GM19351 (cell line): ENCODE results near the gene RGR.
A peak's percentile ranks its signal among the peaks of the same experiment; 100 is the strongest.

ENCODE experiments used
- ATAC-seq: cut with Tn5 transposase; IDR thresholded peaks from one replicate; pipeline ENCODE4 v1.9.1; 2021; ENCODE audit warnings: mild to moderate bottlenecking, moderate library complexity; ENCODE audit not compliant: unreplicated experiment

RGR gene, protein sequence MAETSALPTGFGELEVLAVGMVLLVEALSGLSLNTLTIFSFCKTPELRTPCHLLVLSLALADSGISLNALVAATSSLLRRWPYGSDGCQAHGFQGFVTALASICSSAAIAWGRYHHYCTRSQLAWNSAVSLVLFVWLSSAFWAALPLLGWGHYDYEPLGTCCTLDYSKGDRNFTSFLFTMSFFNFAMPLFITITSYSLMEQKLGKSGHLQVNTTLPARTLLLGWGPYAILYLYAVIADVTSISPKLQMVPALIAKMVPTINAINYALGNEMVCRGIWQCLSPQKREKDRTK

DNA sequence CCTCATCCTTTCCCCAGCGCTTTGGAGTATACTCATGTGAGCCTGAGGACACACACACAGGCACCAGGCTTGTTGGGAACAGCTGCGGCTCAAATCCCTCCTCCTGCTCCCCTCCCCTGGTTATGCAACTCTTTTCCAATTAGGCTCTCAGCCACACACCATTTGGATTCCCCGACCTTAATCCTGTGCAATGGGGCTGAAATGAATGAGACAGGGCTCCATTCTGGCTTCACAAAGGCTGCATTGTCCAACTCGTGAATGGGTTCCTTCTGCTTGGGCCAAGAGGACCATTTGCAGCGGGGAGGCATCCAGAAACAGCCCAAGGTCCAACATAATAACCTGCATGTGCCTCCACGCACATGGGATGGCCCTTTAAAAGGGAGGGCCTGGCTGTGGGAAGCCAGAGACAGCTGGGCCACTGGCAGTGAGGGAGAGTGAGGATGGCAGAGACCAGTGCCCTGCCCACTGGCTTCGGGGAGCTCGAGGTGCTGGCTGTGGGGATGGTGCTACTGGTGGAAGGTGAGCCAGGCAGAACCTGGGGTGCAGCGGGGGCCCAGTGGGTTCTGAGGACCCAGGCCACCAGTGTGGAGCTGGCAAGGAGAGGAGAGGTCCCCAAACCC, at the start of gene RGR:
Gene RGR (plus strand): TSS at position 403 of the 620 bp plus-strand sequence. CDS start 38 bp downstream, at position 441.
- ATAC-seq, result no peak

DNA sequence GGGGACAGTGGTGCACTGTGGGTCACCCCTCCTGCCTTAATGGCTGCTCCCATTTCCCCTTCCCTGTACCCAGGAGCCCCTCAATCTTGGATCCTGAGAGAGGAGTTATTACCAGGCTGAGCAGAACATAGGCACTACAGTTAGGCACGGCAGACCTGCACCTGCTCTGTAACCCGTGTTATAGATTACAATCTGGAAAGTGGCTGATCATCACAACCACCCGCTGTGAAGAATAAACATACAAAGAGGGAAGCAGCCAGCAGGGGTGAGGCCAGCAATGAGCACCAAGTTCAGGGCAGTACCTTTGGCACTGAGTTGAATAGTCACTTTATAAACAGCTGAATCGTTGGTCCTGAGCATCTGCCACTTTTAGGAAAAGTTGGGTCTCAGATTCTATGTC, 48.8 kb upstream of the RGR start:
- no peak for ATAC-seq

DNA sequence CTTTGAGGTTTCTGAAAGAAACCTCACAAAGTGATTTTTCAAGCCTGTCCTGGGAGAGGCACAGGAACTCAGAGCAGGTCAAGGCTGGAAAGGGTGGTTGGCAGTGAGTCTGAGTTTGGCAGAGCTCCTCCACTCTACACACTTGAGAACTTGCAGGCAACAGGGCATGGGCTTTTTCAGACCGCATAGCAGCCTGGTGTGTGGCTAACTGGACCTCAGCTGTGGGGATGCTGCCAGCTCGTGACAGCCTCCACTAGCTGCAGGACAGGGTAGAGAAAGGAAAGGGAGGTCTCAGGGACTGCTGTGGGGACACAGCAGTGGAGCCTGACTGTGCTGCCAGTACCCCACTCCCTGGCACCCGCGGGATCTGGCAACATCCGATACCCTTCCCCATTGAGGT, 47.9 kb upstream of the RGR start:
- ATAC-seq, result no peak

DNA sequence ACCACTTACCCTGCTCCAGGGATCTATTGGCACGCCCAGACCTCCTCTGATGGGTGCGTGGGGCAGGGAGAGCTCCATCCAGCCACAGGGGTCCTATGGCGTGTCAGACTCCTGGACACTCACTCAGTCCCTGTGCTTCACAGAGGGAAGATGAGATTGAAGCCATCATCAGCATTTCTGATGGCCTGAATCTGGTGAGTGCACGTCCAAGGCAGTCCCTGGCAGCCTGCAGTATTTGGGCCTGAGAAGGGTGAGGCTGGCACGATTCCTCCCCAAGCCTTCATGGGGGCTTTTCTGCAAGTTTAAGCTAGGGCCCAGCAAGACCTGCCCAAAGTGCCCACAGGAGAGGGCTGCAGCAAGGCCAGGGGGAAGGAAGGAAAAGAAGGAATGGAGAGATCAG, 47.2 kb upstream of the RGR start:
- no peak for ATAC-seq

DNA sequence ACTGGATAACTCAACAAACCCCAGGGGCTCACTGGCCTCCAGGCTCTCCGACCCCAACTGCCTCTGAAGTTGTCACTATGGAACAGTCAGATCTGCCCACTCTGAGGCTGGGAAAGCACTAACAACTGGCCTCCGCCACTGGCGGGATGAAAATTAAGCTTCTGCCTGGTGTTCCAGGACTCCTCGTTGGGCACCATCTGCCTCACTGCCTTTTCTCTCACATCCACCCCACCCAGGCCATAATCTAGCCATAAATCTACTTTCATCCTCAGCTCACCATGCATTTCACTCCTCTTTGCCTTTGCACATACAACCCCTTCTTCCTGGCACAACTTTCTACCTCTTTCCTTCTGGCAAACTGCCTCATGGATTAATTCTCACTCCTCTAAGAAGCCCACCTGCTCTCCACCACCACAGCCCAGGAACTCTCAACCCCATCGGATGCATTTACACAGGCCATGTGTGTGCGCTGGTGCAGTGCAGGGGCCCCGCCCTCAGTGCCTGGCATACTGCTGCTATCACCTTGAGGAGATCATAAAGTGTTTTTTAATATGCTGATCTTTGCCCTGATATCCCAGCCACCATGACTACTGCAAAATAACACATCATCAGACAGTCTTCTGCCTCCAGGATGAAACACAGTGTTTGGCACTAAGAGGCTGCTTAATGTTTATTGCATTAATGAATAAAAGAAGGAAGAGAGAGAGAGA, 46.5 kb upstream of the RGR start:
- no peak for ATAC-seq

DNA sequence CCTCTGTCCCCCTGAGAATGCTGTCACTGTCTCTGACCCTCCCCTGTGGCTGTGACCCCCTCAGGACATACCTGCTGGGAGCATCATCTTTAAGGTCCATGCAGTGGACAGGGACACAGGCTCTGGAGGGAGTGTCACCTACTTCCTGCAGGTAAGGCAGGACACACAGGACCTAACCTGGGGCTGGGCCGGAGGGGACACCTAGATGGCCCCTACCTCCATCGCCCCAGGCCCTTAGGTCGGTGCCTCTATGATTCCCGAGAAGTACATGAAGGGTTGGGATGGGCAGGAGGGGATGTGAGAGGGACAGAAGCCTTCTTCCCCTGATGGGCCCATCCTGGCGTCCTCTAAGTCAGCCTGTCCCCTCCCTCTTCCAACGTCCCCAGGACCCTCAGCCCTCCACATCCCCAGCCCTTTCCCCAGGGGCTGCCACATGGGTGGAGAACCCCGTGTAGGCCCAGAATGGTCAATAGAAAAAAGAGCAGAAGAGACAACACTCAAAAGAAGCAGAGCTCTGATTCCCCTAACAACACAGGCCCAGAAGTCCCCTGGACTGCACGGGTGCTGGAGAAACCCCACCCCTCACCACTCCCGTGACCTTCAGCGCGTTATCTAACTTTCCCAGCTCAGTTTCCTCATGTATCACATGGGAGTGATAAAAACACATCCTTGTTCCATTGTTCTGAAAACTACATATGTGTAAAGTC, 44.2 kb upstream of the RGR start:
- no peak for ATAC-seq

DNA sequence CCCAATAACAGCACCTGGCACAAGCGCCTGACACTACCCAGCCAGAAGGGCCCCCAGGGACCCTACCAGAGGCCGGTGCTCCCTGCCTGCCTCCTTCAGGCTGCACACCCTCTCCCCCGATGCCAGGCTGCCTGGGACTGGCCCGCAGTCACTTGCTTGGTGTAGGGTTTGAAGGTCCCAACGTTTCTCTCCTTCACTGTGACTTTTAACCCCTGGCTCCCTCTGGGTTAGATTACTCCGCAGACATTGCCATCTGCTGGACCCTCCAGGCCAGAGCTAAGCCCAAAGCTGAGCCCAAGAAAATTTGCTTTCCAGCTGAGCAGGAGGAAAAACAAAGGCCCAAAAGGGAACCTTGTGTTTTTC, 43.6 kb upstream of the RGR start:
- no peak for ATAC-seq

DNA sequence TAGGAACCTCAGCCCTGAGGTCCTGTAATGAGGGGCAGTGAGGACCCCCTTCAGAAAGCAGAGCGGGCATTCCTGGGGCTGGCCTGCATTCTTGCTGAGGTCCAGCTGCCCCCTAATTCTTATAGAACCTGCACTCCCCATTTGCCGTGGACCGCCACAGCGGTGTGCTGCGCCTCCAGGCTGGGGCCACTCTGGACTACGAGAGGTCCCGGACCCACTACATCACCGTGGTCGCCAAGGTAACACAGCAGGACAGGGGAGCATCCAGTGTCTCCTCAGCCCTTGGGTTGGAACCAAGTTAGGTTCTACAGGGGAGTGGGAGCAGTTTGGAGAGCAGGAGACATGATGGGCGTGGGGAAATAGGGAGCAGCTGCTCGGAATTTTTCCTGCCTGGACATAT, 43.2 kb upstream of the RGR start:
- ATAC-seq, result no peak

DNA sequence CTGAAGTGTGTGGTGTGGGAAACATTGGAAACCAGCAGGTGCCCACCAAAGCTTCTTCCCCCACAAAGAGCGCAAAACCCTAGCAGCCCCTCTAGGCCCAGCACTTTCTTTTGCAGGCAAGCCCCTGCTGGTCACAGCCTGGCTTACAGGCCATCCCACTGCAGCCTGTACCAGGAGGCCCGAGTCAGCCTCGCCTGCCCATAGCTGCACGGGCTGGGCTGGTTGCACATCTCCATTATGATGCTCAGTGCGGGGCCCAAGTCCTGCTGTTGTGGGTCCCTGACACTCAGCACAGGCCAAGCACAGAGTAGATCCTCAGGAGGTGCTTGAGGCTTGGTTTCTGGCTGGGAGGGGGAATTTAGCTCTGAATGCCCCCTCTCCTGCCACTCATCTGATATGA, 42.5 kb upstream of the RGR start:
- ATAC-seq, result no peak

DNA sequence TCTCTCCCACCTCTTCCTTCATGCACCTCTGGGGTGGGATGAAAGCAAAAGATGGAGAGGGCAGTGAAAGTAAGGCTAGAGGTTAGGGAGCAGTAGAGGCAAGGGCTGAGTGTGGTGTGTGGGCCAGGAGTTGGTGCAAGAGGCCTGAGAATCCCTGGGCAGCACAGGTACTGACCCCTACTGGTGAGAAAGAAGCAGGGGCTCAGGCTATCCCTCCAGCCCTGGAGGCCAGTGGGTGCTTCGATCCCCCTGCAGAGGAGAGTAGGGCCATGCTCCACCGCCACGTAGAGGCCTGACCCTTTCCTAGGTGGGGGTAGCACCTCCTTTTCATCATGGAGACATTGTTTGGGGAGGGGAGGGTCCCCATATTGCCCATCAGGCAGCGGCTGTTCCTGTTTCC, 40.7 kb upstream of the RGR start:
- ATAC-seq, result peak; percentile 79

DNA sequence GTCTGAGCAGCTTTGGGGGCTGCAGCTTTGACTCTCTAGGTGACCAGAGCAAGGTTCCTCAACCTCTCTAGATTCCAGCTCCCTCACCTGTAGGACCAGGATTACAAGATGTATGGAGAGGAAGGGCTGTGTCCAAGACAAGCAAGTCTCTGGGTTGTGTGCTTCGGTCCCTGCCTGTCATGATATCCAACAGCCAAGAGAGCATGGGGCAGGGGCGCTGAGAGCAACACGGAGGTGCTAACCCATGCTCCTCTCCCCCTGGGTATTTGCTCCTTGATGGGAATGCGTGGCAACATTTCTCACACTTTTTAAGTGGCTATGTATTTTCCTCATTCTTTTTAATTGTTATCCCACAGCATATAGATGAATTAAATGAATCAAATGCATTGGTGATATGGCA, 40.2 kb upstream of the RGR start:
- no peak for ATAC-seq

DNA sequence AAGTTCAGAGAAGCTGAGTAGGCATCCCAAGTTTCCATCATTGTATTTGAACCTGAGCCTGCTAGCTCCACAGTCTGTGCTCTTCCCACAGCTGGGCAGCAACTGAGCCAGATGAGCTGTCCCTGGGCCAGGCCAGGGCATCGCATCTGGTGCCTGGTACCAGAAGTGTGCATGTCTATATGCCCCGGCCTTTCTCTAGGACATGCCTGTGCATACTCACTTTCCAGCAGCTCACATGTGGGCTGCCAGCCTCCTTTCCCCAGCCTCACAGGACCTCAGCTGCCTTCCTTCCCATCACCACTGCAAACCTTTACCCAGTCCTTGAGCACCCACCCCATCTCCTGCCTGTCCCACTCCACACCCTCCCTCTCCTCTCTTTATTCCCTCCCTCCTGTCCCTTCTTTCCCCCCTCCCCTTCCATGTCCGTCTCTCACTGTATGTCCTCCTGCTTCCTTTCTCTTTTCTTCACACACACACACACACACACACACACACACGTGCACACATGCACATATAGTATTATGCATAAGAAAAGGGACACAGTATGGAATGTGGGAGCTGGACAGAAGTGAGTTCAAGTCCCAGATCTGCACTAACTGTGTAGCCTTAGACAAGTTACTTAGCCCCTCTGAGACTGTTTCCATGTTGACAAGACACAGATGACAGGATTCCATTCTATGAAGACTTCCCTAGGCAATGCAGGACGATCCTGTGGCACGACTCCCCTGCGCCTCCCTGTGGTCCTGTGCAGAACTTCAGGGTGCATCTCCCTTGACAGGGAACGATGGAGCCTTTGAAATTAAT, 39.6 kb upstream of the RGR start:
- ATAC-seq, result peak; percentile 76

DNA sequence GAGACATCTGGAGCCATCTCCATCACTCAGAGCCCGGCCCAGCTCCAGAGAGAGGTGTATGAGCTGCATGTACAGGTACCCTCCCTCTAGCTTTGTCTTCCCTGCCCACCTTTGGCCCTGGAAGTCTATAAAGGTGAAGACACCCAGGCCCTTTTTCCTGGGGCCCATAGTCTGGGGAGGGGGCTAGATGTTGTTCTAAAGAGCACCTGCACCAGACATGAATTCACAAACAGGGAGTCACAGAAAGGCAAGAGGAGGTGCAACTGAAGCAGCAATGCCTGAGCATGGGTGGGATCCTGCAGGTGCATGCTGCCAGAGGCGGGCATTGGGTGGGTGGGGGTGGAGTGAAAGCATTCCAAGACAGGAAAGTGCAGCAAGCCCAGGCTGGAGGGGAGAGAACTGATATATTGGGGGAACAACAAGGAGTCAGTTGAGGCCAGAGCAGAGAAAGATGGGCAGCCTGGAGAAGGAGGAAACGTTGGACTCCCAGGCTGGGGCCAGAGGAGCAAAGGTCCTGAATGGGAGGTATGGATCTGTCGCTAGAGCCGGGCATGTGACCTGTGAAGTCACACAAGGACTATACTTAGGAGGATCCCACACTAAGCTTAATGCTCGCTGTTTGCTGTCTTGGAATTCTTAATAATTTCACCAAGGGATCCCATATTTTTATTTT, 38.9 kb upstream of the RGR start:
- no peak for ATAC-seq

DNA sequence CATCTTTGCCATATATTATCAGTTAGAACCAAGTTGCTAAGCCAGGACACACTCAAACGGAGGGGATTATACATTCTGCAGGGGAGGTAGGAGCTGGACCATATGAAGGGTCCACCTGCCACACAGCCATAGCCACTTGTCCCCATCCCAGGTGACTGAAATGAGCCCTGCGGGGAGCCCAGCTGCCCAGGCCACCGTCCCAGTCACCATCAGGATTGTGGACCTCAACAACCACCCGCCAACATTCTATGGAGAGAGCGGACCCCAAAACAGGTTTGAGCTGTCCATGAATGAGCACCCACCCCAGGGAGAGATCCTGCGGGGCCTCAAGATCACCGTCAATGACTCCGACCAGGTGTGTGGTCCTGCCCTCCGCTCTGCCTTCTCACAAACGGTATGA, 36.8 kb upstream of the RGR start:
- ATAC-seq, result no peak

DNA sequence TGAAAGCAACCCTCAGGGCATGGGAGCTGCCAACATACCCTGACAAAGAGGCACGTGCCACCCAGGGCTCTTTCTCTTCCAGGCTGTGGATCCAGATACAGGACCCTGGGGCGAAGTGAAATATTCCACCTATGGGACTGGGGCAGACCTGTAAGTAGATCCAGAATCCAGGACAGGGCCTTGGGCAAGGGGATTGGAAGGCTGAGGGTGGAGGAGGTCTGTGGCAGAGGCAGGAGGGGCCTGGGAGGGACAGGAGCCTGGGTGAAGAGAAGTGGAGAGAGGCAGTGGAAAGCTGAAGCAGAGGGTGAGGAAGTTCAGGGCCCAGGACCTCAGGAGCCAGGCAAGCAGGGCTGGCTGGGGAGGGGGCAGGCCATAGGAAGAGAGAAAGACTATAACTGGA, 33.3 kb upstream of the RGR start:
- no peak for ATAC-seq

DNA sequence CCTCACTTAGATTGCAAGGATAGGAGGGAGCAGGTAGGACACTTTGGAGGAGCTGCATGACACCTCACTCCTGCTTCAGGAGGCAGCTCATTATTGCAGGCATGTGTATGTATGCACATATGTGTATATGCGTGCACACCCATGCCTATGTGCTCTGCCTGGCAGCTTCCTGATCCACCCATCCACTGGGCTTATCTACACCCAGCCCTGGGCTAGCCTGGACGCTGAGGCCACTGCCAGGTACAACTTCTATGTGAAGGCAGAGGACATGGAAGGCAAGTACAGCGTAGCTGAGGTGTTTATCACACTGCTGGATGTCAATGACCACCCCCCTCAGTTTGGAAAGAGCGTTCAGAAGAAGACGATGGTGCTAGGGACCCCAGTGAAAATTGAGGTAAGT, 32.8 kb upstream of the RGR start:
- ATAC-seq, result no peak

DNA sequence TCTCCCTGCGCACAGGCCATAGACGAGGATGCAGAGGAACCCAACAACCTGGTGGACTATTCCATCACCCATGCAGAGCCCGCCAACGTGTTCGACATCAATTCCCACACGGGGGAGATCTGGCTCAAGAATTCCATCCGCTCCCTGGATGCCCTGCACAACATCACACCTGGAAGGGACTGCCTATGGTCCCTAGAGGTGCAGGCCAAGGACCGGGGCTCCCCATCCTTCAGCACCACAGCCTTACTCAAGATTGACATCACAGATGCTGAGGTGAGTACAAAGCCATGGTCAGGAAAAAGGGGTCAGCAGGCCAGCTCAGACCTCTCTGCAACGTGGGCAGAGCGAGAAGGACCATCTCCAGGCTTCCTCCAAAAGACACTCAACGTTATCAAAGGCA, 31.8 kb upstream of the RGR start:
- ATAC-seq, result no peak

DNA sequence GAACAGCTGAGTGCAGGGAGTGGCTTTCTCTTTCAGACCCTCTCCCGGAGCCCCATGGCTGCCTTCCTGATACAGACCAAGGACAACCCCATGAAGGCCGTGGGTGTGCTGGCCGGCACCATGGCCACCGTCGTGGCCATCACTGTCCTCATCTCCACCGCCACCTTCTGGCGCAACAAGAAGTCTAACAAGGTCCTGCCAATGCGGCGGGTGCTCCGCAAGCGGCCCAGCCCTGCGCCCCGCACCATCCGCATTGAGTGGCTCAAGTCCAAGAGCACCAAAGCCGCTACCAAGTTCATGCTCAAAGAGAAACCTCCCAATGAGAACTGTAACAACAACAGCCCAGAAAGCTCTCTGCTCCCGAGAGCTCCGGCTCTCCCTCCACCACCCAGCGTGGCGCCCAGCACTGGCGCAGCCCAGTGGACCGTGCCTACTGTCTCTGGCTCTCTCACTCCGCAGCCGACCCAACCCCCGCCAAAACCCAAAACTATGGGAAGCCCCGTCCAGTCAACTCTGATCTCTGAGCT, 30.7 kb upstream of the RGR start:
- ATAC-seq, result no peak

DNA sequence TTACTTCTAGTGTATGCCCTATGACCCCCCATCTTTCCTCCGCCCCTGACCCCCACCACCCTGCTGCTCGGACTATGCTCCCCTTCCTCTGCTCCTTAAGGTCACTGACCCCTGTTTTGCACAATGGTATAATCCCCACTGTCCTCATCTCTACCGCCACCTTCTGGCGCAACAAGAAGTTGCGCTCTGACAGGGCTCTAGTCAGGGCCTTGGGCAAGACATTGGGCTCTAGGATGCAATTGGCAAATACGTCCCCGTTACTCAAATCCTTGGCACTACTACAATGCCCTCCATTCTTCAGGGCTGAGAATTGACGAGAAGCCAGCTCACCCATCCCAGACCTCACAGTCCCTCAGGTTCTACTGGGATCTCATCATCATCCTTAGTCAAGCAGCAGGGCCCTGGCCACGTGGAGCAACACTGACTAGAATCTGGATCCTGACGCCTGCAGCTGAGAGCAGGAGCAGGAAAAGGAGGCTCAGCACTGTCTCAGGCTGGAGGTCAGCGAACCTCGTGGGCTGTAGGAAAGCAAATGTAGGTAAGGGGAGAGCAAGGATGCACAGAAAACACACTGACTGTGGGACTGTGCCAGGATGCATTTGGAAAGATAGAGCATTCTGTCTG, 30.1 kb upstream of the RGR start:
- peak; percentile 95 for ATAC-seq

DNA sequence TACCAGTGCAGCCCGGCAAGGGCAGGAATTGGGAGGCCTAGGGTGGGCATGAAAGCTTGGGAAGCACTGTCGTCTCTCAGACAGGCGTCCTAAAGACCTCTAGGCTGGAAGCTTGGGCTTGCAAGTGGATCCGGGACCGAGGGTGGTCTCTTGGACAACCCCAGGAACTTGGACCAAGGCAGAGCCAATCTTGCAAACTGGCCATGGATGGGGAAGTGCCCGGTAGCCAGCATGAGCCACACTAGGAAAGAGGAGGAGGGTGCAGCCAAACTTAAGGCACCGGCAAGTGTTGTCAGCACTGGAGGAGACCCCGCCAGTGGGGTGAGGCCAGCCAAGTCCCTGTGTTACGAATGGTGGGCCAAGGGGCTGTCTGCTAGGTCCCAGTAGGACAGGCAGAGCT, 28.0 kb upstream of the RGR start:
- no peak for ATAC-seq
